DND-41 (cell line): ENCODE measurements around the gene RBM46.

Source experiments
- CTCF ChIP-seq: IDR thresholded peaks from 2 replicates; pipeline ENCODE4 v1.5.1; 2012; ENCODE audit warnings: borderline replicate concordance, low read length, moderate library complexity, mild to moderate bottlenecking; ENCODE audit not compliant: poor library complexity, severe bottlenecking; ENCODE audit errors: extremely low read depth
- EZH2 ChIP-seq: IDR thresholded peaks from 3 replicates; pipeline ENCODE4 v1.6.1; 2012; ENCODE audit warnings: borderline replicate concordance, low read depth, mild to moderate bottlenecking, moderate library complexity, low read length, inconsistent platforms; ENCODE audit not compliant: severe bottlenecking

GRCh38 chr4:154822775-154823174 is 41.7 kb downstream of the RBM46 start:
- TF ChIP-seq CTCF (no peak), EZH2 (no peak)
